ENCODE data around the gene PNLIPRP3.
"Not testable (repeated sequence)": the region's sequence is repeated elsewhere in the genome, so short reads cannot be mapped to it uniquely, and the experiment has no call there.

GRCh38 chr10:116393246-116393831, 34.3 kb upstream of the PNLIPRP3 start:
- TF ChIP-seq CTCF, POLR2A (IDR thresholded peaks at IDR 0.05): not testable (repeated sequence)

Data from transverse colon (tissue), 3 donors.